NCI-H748 treated with DMSO at 0.1 percent for 48 hours (cell line): ENCODE results near the gene RGMB.

ENCODE experiments used
- DNase-seq: peaks from one replicate; lab custom pipeline; 2025; lab: John Stamatoyannopoulos, UW

Gene RGMB

DNA sequence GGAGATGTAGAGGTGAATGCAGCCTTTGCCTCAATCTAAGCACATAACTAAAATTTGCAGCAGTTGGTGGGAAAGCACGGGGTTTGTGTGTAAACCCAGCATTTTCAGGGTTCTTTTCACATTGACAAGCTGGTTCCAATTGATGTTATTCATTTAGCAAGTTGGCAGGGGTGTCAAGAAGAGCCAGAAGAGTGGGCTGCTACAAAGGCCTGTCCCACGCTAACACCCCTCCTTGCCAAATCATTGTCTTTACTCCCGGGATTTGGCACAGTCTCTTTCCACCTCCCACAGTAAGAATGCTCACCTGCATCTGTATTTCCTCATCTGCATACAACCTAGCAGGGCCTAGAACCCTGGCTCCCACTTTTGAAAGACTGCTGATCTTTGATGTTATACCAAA lies 11.8 kb downstream of the RGMB start:
- no peak for DNase-seq

DNA sequence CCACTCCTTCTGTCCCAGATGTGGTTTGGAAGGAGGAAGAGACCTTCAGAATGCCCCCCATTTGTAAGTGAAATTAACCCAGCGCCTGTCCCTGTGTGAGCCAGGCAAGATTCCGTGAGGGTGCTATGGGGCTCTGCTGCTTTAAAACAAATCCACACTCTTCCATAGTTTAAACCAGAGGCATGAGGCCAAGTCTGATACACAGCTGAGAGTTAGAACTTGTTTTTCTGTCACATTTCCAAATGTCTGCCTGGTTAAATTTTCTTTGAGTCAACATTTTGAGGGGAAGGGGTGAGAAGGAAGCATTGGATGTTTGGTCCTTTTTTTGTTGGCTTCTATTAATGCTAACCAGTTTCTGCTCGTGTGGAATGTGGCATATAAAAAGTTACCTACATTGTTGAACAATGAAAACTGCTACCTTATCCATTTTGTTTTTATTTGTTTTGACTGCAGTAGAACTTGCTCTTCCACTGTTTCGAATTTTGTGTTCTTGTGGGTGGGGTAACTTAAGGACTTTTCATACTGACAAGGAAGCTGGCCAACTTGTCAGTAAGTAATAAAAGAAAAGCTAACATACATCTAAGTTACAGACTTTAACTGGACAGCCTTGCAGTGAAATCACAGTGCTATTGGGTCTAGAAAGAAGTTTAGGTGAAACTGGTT lies 12.9 kb downstream of the RGMB start:
- DNase-seq, result no peak

DNA sequence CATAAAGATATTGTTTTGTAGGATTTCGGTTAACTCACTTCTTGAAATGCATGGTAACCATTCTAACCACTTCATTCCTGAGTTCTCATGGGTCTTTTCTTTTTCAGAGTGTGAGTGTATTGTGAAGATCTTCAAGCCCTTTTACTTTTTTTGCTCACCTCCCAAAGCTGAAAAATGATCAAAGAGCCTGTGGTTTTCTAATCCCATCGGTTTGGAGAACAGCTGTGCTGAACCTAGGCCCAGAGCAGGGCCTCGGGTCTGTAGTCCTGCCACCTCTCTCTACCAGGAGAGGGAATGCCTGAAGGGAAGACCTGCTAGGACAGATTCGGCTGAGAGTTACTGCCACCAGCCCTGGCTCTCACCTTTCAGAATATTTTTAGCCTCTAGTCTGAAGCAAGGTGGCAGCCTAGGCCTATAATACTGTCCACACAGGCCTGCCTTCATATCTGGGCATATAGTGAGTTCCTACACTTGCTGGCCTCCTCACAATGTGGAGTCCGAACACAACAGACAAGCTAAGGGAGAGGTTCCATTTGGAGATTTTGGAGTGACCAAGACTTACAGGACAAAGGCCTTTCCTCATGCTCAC lies 13.8 kb downstream of the RGMB start:
- DNase-seq, result no peak

DNA sequence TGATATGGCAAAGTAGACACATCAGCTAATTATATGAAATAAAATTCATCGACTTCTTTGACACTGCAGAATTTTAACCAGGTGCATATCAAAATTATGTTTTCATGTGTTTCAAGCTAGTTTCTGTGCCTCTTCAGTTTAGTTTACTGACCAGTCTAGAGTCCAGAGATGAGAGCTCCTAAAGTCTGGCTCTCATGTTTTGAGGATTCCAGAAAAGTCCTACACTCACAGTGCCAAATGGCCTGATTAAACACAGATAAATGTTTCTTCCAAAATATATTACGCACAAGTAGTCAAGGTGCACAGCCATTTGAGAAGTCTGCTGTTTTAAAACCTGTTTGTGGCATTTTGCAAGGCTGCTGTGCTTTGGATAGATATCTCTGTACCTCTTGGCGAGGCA lies 15.6 kb downstream of the RGMB start:
- DNase-seq, result no peak

DNA sequence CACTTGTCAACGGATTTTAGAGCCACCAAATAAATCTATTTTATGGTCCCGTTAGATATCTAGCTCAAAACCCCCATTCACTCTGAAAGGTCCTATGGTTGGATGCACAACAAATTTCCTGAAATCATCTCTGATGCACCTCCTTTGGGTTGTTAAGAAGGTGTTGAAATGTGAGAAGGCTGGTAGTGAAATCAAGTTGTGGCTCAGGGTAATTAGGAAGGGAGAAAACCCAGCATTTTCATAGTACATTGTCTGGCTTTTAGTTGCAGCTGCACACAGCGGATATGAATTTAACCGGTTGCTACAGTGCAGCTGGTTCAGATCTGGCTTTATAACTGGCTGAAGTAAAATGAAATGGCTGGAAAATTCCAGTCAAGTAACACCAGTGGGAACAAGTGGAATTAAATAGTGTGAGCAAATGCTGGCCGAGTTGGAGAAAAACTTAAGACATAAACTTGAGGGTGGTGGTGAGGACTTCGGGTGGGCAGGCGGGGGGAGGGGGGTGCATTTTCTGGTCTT lies 17.6 kb downstream of the RGMB start:
- DNase-seq, result no peak

DNA sequence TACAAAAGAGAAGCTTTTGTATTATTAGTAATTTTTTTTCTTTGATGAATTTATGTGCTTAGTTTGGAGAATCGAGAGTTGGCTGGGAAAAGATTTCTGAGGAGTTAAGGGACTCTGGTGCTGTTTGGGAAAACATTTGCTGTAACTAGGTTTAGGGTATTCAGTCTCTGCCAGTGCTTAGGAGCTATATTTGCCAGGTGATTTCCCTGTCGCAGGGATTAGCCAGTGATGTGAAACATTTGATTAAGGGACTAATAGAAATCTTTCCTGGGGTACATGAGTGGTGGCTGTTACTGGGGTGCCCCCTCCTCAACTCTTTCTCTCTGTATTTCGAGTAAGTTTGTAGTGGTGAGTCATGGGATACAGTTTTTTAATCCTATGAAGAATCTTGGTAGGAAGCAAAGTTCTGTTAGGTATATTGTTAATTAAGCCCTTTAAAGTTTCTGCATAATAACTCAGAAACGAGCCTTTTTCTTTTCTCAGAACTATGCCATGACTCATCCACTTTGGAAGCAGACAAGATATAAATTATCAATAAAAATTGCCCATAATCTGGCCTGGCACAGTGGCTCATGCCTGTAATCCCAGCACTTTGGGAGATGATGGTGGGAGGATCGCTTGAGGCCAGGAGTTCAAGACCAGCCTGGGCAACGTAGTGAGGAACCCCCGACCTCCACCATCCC lies 18.6 kb downstream of the RGMB start:
- DNase-seq, result no peak

DNA sequence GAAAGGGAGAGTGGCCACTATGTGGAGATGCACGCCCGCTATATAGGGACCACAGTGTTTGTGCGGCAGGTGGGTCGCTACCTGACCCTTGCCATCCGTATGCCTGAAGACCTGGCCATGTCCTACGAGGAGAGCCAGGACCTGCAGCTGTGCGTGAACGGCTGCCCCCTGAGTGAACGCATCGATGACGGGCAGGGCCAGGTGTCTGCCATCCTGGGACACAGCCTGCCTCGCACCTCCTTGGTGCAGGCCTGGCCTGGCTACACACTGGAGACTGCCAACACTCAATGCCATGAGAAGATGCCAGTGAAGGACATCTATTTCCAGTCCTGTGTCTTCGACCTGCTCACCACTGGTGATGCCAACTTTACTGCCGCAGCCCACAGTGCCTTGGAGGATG lies 19.8 kb downstream of the RGMB start:
- DNase-seq, result no peak

DNA sequence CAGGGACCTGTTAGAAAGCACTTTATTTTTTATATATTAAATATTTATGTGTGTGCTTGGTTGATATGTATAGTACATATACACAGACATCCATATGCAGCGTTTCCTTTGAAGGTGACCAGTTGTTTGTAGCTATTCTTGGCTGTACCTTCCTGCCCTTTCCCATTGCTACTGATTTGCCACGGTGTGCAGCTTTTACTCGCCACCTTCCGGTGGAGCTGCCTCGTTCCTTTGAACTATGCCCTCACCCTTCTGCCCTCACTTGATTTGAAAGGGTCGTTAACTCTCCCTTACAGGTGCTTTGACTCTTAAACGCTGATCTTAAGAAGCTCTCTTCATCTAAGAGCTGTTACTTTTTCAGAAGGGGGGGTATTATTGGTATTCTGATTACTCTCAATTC lies 20.5 kb downstream of the RGMB start:
- no peak for DNase-seq

DNA sequence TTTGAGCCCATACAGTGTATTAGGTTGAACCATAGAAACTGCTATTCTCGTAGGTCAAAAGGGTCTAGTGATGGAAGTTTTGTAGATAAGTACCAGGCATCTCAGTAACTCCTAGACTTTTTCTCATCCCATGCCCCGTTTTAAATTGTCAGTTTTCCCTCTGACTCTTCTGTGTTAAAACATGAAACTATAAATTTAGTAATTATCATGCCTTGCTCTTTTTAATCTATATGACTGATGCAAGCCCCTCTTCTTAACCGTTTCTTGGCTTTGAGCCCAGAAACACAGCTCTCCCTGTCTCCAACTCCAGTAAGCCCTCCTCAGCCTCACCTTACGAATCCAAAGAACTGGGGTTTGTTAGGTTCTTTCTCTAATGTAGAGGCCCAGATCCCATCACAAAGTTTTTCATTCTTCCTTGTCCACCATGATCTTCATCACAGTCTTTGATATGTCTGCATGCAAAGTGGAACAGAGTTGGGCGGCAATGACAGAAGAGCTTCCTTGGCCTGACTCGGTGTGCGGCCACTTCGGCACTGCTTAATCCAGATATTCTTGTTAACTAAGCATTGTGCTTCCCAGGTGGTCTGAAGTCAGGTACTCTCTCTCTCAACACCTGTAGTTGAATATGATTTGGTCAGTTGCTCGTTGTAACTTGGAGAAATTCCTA lies 21.1 kb downstream of the RGMB start:
- DNase-seq, result no peak

DNA sequence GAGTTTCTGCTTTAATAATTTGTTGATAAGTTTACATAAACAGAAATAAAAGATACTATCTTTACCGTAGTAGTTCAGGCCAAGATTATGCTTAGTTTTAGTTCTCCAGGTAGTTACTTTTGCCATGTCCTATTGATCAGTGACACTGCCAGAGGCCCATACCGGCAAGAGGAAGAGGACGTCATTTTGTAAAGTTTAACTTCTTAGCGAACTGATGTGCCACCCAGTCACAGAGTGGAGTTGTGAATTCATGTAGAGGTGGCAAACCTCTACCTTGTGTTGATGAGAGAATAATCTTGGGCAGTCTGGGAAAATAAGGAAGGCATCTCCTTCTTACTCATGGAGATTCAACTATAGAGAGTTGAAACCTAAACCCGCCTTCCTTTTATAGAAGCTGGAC lies 21.8 kb downstream of the RGMB start:
- no peak for DNase-seq

DNA sequence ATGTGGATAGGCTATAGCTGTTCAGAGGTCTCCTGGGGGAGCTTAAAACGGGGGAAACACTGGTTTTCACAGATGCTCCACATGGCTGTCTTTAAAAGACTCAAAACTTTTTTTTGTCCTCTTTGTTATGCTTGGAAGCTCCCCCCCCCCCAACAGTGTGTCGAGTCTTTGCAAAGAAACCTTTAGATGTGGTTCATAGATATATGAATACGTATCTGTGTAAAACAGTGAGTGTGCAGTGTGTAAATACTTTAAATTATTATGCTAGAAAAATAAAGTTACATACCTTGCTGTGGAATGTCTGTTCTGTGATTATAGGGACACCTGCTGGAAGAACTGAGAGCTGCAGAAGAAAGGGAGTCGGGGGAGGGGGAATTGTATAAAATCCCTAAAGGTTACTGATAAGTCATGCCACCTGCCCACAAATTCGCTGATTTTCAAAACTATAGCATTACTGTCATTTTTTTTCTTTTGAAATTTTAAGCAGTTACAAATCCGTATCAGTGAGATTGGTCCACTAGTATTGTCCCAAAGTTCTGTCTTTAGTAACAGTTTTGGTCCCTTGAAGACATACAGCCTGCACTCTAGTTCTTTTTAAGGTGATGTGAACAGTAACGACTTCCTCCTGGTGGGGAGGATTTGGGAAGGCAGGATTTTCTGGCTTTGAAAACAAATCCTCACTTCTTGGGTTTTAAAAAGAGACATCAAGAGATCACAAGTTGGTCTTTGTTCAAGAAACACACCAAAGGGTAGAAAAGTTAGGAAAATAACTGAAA lies 22.9 kb downstream of the RGMB start:
- peak; percentile 33 for DNase-seq

DNA sequence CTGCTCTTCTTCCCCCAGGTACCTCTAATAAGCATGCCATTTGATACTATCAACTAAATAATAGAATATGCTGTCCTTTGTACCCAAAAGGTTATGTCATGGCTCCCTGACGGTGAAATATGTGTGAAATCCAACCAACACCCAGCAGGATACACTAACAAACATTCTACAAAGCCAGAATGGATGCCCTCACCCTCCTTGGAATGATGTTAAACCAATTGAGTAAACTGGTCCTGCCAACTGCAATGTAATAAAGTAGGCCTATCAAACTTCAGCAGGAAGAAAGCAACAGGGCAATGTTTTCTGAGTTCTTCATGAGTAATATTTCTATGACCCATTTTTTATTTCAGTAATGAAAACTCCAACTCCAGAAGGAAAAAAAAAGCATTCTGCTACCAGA lies 24.9 kb downstream of the RGMB start:
- no peak for DNase-seq

DNA sequence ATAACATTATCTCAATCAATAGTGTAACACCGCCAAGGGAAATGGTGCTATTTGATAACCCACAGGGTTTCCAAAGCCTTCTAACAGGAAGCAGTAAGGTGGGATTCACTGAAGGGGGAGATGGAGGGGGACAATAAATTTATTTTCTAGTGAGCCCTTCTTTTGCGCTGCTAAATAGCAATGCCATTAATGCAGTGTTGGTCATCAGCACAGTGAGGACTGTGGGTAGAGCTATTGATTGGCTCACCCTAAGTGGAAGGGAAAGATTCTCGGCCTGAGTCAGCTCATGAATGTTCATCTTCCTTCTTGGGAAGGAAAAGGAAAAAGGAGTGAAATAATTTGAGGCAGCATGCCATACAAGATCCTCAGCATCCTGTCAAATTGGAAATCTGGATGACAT lies 25.4 kb downstream of the RGMB start:
- DNase-seq, result no peak

DNA sequence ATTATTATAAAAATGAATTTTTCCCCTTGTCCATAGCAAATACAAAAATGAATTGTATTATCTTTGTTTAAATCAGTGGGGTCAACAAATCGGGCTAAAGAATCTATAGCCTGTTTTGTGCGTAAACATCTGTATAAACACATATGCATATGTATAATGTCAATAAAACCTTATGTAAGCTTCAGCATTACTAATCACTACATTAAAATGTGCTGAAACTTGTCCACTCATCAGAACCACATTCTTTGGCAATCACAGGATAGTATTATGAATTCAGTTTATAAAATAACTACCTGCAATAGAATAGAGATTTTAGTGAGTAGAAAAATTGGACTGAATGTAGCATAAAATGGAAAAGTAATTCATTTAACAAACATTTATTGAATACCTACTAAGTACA lies 30.6 kb downstream of the RGMB start:
- no peak for DNase-seq

DNA sequence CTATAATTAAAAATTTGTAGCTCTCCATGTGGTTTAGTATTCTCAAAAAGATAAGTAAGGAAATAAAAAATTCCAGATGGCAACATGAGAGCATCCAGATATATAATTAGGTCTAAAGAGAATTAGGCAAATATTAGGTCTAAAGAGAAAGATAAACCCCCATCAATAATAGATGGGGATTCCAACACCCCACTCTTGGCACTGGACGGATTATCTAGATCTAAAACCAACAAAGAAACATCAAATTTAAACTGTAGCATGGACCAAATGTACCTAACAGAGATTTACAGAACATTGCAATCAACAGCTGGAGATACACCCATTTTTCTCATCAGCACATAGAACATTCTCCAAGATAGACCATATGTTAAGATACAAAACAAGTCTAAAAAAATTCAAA lies 31.6 kb downstream of the RGMB start:
- DNase-seq, result no peak

DNA sequence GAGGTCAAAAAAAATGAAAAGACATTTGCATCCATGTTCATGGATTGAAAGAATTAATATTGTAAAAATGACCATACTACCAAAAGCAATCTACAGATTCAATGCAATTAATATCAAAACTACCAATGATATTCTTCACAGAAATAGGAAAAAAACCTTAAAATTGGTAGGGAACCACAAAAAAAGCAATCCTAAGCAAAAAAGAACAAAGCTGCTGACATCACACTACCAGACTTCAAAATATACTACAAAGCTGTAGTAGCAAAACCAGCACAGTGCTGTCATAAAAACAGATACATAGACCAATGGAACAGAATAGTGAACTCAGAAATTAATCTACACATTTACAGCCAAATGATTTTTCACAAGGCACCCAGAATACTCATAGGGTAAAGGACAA lies 34.3 kb downstream of the RGMB start:
- no peak for DNase-seq

DNA sequence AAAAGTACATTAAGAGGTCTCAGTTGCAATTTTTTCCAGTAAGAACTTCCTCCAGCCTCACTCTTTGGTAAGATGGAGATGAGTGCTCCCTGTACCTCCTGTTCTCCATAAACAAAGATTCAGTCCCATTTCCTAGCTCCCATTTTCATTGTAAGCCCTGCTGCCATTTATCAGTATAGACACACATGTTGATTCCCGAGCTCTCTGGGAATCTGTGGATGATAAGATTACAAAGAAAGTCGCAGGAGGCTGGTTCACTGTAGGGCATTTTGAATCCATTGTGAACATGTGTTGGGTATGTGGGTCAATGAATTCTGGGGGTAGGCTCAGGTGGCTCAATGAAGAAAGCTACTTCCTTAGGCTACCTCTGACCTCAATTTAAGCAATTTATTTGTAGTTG lies 36.7 kb downstream of the RGMB start:
- DNase-seq, result no peak

DNA sequence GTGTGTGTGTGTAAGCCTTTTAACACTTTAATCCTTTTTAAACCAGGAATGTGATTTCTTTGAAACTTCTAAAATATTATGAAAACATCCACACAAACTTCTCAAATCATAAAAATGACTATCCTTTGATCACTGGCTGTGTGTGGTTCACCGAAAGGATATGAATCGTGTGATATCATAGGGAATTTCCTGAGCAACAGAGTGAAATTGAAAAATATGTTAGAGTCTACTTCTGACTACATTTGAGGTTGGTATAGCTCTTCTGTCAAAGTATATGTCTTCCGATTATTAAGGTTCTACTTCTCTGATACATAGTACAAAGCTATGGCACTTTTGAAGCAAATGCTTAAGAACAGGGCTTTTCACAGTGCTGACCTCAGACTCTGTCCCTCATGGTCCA lies 40.3 kb downstream of the RGMB start:
- no peak for DNase-seq

DNA sequence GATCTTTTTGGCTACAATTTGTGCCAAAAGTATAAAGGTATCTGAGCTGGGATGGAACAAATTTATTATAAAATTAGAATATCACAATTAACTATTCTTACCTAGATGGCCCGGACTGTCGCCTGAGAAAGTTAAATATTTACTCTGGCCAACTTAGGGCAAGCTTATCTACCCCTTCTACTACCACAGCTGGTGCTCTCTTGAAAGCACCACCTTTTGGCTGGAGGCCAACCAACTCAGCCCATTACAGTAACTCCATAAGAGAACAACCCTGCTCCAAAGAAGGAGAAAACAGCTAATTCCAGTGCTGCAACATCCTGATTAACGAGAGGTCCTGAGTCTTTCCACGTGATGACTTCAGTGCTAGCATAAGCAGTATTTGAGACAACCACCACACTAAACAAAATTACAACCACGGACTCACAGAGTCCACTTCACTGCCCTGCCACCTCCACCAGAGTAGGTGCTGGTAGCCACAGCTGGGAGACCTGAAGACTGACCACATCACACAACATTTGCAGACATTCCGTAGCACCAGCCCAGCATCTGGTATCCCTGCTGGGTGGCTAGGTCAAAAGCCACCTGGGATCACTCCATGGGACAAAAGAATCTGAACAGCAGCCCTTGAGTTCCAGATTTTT lies 43.2 kb downstream of the RGMB start:
- no peak for DNase-seq

DNA sequence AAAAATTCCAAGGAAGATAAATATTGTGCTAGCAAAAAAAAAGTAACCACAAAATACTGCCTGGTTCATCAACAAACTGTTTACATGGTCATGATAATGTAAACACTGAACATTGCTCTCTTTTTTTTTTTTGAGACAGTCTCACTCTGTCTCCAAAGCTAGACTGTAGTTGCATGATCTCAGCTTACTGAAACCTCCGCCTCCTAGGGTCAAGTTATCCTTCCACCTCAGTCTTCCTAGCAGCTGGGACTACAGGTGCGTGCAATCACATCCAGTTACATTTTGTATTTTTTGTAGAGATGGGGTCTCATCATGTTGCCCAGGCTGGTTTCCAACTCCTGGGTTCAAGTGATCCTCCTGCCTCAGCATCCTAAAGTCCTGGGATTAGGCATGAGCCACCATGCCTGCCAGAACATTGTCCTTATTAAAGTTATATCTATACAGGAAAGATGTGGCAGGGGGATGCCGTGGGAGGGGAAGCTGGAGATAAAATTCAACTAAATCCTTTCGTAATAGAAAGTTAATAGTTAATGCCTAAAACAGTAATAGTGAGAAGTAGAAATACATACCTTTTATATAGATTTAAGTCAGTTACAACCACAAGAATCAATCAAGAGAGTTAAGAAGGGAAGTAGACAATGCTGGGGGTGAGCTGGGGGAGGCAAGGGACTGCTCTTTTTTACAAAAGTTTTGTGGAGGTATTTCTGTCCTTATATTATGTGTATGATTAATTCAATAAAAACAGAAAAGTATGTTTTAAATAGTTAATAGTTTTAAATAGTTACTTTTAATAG lies 52.3 kb downstream of the RGMB start:
- DNase-seq, result no peak

DNA sequence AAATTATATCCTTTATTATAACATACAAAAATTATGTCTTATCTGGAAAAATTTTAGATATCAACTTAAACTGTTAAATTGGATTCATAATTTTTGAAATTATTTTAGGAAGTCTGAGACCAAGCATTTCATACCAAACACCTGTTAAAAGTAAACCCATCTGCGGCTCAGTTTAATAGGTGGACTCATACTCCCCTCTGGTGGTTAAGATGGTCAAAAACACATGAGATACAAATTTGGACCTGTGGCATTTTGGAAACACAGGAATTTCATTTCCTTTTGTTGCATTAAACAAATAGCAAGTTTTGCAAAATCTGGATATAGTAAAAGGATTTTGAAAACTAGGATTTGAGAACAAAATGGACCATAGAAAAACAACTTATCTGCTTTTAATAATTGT lies 53.7 kb downstream of the RGMB start:
- DNase-seq, result peak; percentile 14
